HG03103 (cell line): ENCODE measurements around the gene MLLT3.

ENCODE experiments used
- ATAC-seq: cut with Tn5 transposase; IDR thresholded peaks from one replicate; pipeline ENCODE4 v1.9.1; 2021; ENCODE audit warnings: low read depth; ENCODE audit not compliant: unreplicated experiment

The MLLT3 gene

DNA sequence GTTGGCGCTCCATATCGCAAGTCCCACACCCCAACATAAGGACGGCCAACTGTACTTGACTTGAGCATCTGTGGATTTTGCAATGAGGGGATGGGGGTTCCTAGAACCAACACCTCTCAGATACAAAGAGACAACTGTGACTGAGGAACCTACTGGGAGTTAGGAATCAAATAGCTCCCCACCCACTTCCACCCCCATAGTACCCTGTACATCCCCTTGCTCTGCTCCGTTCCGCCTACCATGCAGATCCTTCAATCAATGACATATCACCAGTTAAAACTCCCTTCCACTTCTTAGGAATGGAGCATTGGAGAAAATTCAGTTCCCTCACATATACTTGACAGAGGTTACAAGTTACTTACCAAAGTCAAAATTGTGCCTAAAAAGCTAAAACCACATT lies 140.9 kb downstream of the MLLT3 start:
- no peak for ATAC-seq

- peak; percentile 20 for ATAC-seq
Measured at GRCh38 chr9:20480249-20480648, 142.1 kb downstream of the MLLT3 start.

DNA sequence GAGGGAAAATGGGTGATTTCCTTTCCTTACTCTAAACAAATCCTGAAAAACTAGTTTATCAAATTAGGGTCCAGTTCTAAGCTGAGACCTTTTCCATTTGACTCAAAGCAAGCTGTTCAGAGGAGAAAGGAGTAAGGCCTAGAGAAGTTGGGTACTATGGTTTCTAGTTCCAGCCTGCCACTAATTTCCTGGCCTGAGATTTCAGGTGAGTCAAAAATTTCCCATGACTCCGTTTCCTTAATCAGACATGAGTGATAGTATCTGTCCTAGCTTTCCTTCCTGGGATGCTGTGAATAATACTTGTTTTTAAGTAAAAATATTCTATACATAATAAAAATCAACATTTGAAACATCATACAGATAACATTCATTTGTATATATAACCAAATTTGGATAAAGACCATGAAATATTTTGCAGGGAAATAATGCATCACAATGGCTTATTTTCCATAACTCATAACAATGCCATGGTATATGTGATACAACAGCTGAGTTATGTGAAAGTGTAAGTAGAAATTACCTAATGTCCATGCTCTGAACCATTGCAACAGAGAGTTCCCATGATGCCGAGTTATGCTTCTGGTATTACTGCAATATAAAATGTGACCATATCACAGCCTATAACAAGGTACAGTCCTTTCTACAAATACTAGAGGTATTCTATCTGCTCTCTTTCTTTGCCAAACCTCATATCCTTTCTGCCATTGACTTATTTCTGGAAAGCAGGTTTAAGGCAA lies 142.7 kb downstream of the MLLT3 start:
- ATAC-seq: peak; percentile 72

- ATAC-seq: no peak
Measured at GRCh38 chr9:20478786-20479185, 143.5 kb downstream of the MLLT3 start.

DNA sequence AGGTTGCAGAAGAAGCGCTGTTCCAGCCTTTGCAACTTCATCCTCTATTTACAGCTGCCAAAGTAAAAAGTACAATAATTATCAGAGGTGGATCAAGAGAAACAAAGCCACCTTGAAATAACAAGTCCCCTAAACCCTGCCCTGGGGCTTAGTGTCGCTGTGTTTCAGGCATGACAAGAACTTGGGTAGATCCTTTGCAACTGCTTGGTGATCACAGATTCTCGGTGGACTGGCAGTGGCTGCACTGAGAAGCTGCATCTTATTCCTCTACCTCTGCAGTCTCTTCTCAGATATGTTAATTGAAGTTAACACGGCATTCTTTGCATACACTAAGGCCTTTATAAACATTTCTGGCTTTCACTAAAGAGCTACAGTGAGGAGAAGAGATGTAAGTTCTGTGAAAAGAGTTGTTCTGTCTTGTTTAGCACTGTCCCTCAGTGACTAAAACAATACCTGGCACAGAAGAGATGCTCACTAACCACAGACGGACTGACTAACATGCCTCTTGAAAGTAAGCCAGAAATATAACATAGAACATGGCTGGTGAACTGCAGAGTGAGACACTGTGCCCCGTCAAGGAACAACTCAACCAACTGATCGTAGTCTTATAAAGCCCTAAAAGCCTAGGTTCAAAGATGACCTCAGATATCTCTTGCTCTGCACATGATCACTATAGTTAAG lies 144.2 kb downstream of the MLLT3 start:
- no peak for ATAC-seq

GRCh38 chr9:20476912-20477521 lies 145.3 kb downstream of the MLLT3 start:
- no peak for ATAC-seq

- ATAC-seq: no peak
Measured at GRCh38 chr9:20474496-20474895, 147.8 kb downstream of the MLLT3 start.

- no peak for ATAC-seq
Measured at GRCh38 chr9:20473515-20474013, 148.7 kb downstream of the MLLT3 start.

- no peak for ATAC-seq
Measured at GRCh38 chr9:20472342-20473045, 149.8 kb downstream of the MLLT3 start.

DNA sequence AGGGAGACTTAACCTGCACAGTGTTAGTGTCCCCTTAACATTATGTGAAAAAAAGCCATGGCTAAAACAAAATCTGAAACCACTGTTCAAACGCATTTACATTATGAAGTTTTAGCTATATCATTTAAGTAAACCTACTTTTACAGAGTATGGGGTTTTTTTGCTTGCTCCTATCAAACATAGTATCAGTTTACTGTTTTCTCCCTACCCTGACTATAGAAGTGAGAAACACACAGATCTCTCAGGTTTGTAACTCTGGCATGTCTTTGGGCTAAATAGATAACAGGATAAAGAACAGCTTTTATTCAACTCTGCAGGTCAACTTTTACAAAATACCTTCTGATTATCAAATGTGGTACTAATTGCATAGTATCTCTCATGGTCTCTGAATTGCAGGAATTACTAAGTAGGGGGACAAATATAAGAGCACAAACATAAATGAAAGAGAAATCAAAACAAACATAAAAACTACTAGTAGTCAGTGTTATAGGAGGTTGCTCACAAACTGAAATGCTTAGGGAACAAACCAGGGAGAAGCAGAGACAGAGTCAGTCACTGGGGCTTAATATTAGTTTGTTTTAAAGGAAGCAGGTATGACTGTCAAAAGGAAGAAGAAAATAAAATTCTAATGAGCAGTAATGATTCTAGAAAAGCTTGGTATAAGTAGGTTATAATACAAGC lies 155.8 kb downstream of the MLLT3 start:
- no peak for ATAC-seq

DNA sequence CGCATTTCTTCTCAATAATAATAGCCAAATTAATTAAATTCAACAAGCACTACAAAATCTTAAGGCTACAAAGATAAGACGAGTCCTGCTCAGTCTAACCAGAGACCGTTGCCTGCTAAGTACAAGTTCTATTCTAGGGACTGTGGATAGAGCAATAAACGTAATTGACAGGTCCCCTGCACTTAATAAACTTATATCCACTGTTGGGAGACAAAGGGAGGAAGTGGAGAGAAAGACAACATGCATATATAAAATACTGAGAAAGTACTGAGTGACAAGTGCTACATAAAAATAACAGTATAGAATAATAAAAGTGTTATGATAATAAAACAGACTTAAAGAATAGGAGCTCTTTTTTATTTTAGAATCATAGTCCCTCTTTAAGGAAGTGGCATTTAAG lies 158.1 kb downstream of the MLLT3 start:
- no peak for ATAC-seq

DNA sequence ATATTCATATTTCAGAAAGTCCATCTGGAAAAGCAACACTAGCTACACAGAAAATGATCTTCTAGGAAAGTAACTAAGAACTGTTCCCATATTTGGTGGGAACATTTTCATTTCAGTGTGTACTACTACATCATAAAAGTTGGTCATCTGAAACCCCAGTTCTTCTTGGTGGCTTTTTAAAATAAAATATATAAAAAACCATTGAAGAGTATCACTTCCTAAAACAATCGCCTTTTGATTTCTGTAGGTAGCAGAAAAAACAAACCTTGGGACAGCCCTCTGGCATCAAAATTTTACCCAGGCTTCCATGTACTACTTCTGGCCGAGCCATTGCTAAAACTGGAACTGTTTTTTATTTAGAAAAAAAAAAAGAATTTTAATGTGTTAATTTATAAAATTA lies 158.5 kb downstream of the MLLT3 start:
- no peak for ATAC-seq

- ATAC-seq: no peak
Measured at GRCh38 chr9:20462410-20462809, 159.9 kb downstream of the MLLT3 start.

DNA sequence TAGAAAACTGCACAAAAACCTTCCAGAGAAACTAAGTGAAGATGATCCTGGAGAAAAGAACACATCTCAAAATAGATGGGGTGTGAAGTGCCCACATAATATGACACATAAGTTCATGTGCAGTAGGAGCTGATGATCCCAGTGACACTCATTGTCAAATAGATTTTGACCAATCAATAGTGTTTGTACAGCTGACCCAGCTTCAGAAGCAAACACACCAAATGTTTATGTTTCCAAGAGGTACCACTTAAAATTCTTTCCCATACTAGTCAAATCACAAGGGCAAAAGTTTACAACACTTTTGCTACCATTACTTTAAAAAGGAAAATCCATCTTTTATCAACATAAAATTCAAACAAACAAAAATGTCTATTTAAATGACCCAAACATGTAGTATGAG lies 175.0 kb downstream of the MLLT3 start:
- ATAC-seq: no peak

GRCh38 chr9:20446248-20446647 lies 176.1 kb downstream of the MLLT3 start:
- ATAC-seq: no peak

DNA sequence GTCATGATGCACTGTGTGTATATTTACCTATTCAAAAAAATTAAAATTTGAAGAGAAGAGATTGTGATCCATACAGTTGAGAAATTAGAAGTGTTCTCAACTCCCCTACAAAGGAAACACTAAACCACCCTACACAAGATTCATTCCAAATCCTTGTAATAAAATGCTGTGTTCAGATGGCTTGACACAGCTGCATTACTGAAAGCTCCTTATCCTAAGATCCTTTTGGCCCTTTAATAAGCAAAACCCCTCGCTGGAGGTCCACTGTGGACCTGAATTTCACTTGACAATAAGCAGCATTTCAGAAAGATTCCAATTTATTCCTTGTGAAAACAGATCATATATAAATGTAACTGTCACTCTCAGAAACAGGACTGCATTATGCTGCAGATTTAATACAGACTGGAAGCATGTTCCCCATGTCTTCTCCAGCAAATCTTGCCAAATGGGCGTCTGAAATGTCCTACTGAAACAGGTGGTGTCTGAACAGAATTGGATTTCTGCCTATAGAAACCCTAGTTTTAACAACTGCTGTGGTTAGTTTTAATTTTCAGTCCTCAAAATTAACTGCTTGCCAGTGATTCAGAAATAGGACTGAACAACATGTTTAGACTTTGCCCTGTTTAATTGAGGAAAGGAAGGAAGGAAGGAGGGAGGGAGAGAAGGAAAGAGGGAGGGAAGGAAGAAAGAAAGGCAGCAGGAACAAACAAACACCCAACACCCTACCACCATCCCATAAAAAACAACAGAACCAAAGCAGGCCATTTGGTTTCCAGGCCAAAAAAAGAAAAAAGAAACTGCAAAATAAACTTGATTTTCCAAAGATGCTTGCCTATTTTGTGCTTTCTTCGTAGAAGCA lies 179.6 kb downstream of the MLLT3 start:
- ATAC-seq: no peak

DNA sequence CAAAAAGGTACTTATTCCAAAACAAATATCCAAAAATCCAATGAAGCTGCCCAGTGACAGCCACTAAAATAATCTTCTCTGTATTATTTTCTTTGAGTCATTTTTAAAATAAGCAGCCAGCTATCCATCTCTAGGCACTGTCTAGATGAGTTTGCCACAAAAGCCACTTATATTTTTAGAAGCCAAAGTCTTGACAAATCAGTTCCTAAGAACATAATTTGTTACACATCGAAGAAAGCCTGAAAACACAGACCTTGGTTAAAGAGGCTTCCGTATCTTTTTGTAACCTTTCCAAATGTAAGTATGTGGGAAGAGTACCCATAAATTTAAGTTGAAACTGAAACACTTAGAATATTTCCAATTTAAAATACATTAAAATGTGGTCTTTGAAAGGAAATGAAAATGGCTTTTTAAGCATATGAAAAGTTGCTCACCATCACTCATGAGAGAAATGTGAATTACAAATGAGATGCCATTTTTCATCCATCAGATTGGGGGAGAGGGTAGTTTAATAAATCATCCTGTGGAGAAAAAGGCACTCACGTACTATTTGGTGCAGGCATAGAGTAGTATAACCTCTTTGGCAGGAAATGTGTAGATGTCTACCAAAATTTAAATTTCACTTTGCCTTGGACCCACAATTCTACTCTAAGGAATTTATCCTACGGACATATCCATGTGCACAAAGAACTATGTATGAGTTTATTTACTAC lies 180.4 kb downstream of the MLLT3 start:
- ATAC-seq: no peak

DNA sequence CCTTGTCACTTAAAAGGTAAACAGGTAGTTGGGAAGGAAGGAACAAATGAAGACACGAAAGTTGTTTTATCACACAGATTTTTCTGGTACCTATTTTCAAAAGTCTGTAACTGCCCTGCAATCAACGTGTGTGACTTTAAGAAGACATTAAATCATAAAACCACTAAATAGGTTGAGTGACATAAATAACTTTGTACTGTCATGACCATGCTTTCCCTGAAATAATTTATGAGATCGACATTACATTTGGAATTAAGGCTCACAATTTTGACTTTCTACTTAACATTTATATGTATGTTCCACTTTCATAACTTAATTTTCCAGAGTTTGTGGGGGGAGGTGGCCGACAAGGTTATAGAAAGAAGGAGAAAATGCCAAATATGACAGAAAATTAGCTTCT lies 181.1 kb downstream of the MLLT3 start:
- ATAC-seq: no peak

GRCh38 chr9:20437476-20437875 lies 184.8 kb downstream of the MLLT3 start:
- ATAC-seq: no peak
